ENCODE data around the gene EVX2.
A peak's percentile ranks its signal among the peaks of the same experiment; 100 is the strongest.

EVX2 gene

GRCh38 chr2:176083796-176084261, at the start of gene EVX2:
TSS of gene EVX2 (minus strand) at chr2:176083962. CDS start at chr2:176083776, 186 bp downstream.
- DNase-seq (ENCODE audit: low read depth, low spot score) = no peak
- TF ChIP-seq CTCF (IDR thresholded peaks at IDR 0.05; ENCODE audit: insufficient read depth, low read length, missing control alignments) = no peak
- POLR2A ChIA-PET = no interaction called here
- CTCF ChIA-PET = interaction anchor here (7.5 to 7.9 kb wide), 2 partner anchors 12 to 395 kb away, joined by 47 to 115 read pairs; no protein-coding TSS in a partner anchor
- no peak within 1 kb of the TSS for H3K4me3 ChIP-seq (ENCODE audit: low read depth, low read length)

GRCh38 chr2:176133389-176133788, 49.6 kb upstream of the EVX2 start:
- ChIA-PET POLR2A (interaction anchor here (0.7 kb wide), 1 partner anchor 1009 kb away, joined by 3 read pairs; no protein-coding TSS in a partner anchor), CTCF (interaction anchor here (2.3 to 30.2 kb wide), 5 partner anchors 321 to 1016 kb away, joined by 9 to 1421 read pairs (median 42); no protein-coding TSS in a partner anchor)
- no peak for DNase-seq (ENCODE audit: low read depth, low spot score)
- no peak for TF ChIP-seq CTCF (IDR thresholded peaks at IDR 0.05; ENCODE audit: insufficient read depth, low read length, missing control alignments)
- no peak overlapping the region for H3K4me3 ChIP-seq (ENCODE audit: low read depth, low read length)

- POLR2A ChIA-PET = interaction anchor here (0.6 to 1.1 kb wide), 3 partner anchors 8 to 1010 kb away, joined by 3 read pairs; no protein-coding TSS in a partner anchor
- CTCF ChIA-PET = interaction anchor here (0.9 to 30.2 kb wide), 11 partner anchors 7 to 1017 kb away, joined by 3 to 1421 read pairs (median 10); no protein-coding TSS in a partner anchor
- TF ChIP-seq CTCF (IDR thresholded peaks at IDR 0.05; ENCODE audit: insufficient read depth, low read length, missing control alignments) = no peak
- no peak for DNase-seq (ENCODE audit: low read depth, low spot score)
- peak overlapping the region; percentile 50 for H3K4me3 ChIP-seq (ENCODE audit: low read depth, low read length)
Measured at GRCh38 chr2:176132205-176133171, 48.7 kb upstream of the EVX2 start.

- peak overlapping the region; percentile 62 for H3K4me3 ChIP-seq (ENCODE audit: low read depth, low read length)
- CTCF ChIA-PET = interaction anchor here (0.9 to 30.2 kb wide), 12 partner anchors 8 to 1017 kb away, joined by 3 to 1421 read pairs (median 6); no protein-coding TSS in a partner anchor
- DNase-seq (ENCODE audit: low read depth, low spot score) = no peak
- POLR2A ChIA-PET = interaction anchor here (0.6 to 1.1 kb wide), 2 partner anchors 8 to 508 kb away, joined by 3 read pairs; no protein-coding TSS in a partner anchor
- TF ChIP-seq CTCF (IDR thresholded peaks at IDR 0.05; ENCODE audit: insufficient read depth, low read length, missing control alignments) = no peak
Measured at GRCh38 chr2:176131848-176132158, 48.0 kb upstream of the EVX2 start.

- no peak for TF ChIP-seq CTCF (IDR thresholded peaks at IDR 0.05; ENCODE audit: insufficient read depth, low read length, missing control alignments)
- H3K4me3 ChIP-seq (ENCODE audit: low read depth, low read length) = peak overlapping the region; percentile 62
- no peak for DNase-seq (ENCODE audit: low read depth, low spot score)
- CTCF ChIA-PET = interaction anchor here (0.6 to 30.2 kb wide), 16 partner anchors 8 to 1030 kb away, joined by 3 to 1421 read pairs (median 4); no protein-coding TSS in a partner anchor
- POLR2A ChIA-PET = interaction anchor here (0.6 to 1.4 kb wide), 9 partner anchors 8 to 509 kb away, joined by 3 to 7 read pairs (median 3); partner anchors contain the start of gene HOXD1
Measured at GRCh38 chr2:176130957-176131847, 47.4 kb upstream of the EVX2 start.
